ENCODE measurements around the gene ZNF253. TPM values are rescaled to one million over a fixed set of nuclear protein-coding genes. Genes with fewer than 3 reads are reported as not detected.

The ZNF253 gene
- total RNA-seq, result 10 to 100 TPM in 3 of 4 donors, 1 to 10 TPM in 1; 9.0 to 19.0 (median 10.7) TPM

DNA sequence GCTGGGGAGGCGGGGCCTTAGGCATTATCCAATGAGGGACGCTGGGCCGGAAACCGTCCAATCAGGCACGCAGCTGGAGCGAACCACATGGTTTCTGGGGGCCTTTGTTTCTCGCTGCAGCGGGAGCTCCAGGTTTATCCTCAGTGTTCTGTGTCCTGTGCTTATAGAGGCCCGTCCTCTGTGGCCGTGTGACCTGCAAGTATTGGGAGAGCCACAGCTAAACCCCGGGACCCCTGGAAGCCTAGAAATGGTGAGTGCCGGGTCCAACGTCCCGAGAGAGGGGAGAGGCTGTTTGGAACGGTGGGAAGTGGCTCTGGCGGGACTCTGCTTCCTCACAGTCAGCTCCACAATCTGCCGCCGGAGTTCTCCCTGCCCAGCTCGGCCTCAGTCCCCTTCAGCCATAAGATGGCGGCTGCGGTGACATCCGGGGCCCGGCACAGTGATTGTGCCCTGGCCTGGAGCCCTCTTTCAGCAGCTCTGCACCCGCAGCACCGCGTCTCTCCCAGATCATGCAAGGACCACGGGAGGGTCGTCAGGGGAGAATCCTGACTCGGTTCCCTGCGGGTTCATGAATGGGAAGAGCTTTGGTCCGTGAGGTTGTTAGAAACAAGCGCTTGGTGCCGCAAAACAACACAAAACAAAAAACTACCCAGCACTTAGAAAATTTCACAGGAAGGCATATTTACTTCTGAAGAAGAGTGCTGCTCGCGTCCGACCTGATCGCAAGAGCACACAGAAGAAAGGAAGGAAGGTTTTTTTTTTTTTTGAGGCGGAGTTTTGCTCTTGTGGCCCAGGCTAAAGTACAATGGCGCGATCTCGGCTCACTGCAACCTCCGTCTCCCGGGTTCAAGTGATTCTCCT is at the start of gene ZNF253:
ZNF253 (plus strand) TSS at position 133 of the 861 bp plus-strand sequence; CDS start at position 248, 115 bp downstream.
- H3K27me3 ChIP-seq, result no peaks in the 10 kb centered on the region
- H3K4me1 ChIP-seq, result peaks cover 0 to 27% (median 10%) of the 10 kb centered on the region in 4 donors
- peak within 1 kb of the TSS; percentile 75 to 96 (median 91) for H3K27ac ChIP-seq
- H3K36me3 ChIP-seq, result no peaks in the 10 kb centered on the region
- no peaks in the 10 kb centered on the region for H3K9me3 ChIP-seq
- 0% methylated on average over 33 to 43 of the region's 43 CpGs for WGBS, 2 donors
- peak; percentile 97 to 98 for DNase-seq (ENCODE audit: low spot score in 2 of 2)
- H3K4me3 ChIP-seq, result peak within 1 kb of the TSS; percentile 65 to 86 (median 78)
- TF ChIP-seq EP300 (IDR thresholded peaks at IDR 0.05) (peak in 1 of 2 donors; percentile 95), CTCF (IDR thresholded peaks at IDR 0.05) (peak in 1 of 5 experiments; percentile 12), POLR2A (IDR thresholded peaks at IDR 0.05) (peak; percentile 87 to 91)

DNA sequence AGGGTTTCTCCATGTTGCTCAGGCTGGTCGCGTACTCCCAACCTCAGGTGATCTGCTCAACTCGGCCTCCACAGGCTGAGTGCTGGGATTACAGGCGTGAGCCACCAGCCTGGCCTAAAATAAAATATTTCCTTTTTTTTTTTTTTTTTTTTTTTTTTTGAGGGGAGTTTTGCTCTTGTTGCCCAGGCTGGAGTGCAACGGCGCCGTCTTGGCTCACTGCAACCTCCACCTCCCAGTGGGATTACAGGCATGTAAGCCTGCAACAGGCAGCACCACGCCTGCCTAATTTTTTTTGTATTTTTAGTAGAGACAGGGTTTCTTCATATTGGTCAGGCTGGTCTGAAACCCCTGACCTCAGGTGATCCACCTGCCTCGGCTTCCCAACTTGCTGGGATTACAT is 49.0 kb upstream of the ZNF253 start:
- DNase-seq (ENCODE audit: low spot score in 2 of 2), result no peak
- Histone ChIP-seq H3K9me3 (peaks cover 0 to 14% (median 1%) of the 10 kb centered on the region in 4 donors), H3K36me3 (peaks cover 0 to 52% (median 0%) of the 10 kb centered on the region in 3 donors), H3K27ac (no peak overlapping the region), H3K27me3 (no peaks in the 10 kb centered on the region), H3K4me3 (no peak overlapping the region), H3K4me1 (peaks cover 0 to 30% (median 3%) of the 10 kb centered on the region in 4 donors)
- WGBS, 2 donors, result 55 to 75% methylated on average over 9 of the region's 9 CpGs
- TF ChIP-seq EP300 (IDR thresholded peaks at IDR 0.05), result no peak
- no peak for TF ChIP-seq POLR2A (IDR thresholded peaks at IDR 0.05)
- TF ChIP-seq CTCF (IDR thresholded peaks at IDR 0.05), result no peak

- H3K9me3 ChIP-seq, result peaks cover 0 to 13% (median under 1%) of the 10 kb centered on the region in 4 donors
- peaks cover 0 to 34% (median 3%) of the 10 kb centered on the region in 4 donors for H3K4me1 ChIP-seq
- no peaks in the 10 kb centered on the region for H3K27me3 ChIP-seq
- 72 to 75% methylated on average over 3 of the region's 3 CpGs for WGBS, 2 donors
- peaks cover 0 to 51% (median 0%) of the 10 kb centered on the region in 3 donors for H3K36me3 ChIP-seq
- TF ChIP-seq POLR2A (IDR thresholded peaks at IDR 0.05), result no peak
- TF ChIP-seq CTCF (IDR thresholded peaks at IDR 0.05), result no peak
- TF ChIP-seq EP300 (IDR thresholded peaks at IDR 0.05), result no peak
- H3K27ac ChIP-seq, result no peak overlapping the region
- no peak overlapping the region for H3K4me3 ChIP-seq
- no peak for DNase-seq (ENCODE audit: low spot score in 2 of 2)
Measured at GRCh38 chr19:19817357-19817756, 48.3 kb upstream of the ZNF253 start.

DNA sequence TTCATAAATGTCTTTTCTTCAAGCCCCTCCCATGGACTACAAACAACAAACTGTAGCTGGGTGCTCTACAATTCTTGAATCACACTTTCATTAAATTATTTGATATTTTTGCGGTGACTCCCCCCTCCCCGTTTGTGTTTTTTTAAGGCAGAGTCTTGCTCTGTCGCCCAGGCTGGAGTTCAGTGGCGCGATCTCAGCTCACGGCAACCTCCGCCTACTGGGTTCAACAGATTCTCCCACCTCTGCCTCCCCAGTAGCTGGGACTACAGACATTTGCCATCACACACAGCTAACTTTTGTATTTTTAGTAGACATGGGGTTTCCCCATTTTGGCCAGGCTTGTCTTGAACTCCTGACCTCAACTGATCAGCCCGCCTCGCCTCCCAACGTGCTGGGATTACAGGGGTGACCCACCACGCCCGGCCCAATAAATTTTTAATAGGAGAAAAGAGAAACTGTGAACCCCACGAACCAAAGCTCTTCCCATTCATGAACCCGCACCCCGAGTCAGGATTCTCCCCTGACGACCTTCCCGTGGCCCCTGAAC is 44.8 kb upstream of the ZNF253 start:
- WGBS, 2 donors, result 6 to 11% methylated on average over 17 of the region's 17 CpGs
- DNase-seq (ENCODE audit: low spot score in 2 of 2), result no peak
- peak overlapping the region; percentile 83 to 95 (median 92) for H3K27ac ChIP-seq
- no peak for TF ChIP-seq EP300 (IDR thresholded peaks at IDR 0.05)
- no peak for TF ChIP-seq CTCF (IDR thresholded peaks at IDR 0.05)
- TF ChIP-seq POLR2A (IDR thresholded peaks at IDR 0.05), result no peak
- H3K36me3 ChIP-seq, result peaks cover 0 to 26% (median 0%) of the 10 kb centered on the region in 3 donors
- H3K27me3 ChIP-seq, result no peaks in the 10 kb centered on the region
- peak overlapping the region; percentile 54 to 88 (median 75) for H3K4me3 ChIP-seq
- peaks cover 0 to 34% (median 3%) of the 10 kb centered on the region in 4 donors for H3K4me1 ChIP-seq
- H3K9me3 ChIP-seq, result peaks cover 0 to 3% (median 1%) of the 10 kb centered on the region in 4 donors

Measured in tibial nerve (tissue), 4 donors.